Esophagus muscularis mucosa (tissue), 4 donors: ENCODE data around the gene ACOXL. TPM values are rescaled to one million over a fixed set of nuclear protein-coding genes. Genes with fewer than 3 reads are reported as not detected.

Source experiments
- DNase-seq: peaks from one replicate; pipeline ENCODE4 v3.0.0-alpha.2; 2017; ENCODE audit errors: extremely low spot score
- H3K27ac ChIP-seq, 4 donors: fragments of 200-600 bp; sonication (generic); replicated peaks in 1 of 4; 1 replicate in 3 of 4; 2 replicates in 1 of 4; pipeline ENCODE4 v1.5.1; 2016 to 2019; ENCODE audit warnings: mild to moderate bottlenecking in 1 of 4
- H3K27me3 ChIP-seq, 4 donors: fragments of 200-600 bp; sonication (generic); one replicate each; pipeline versions ENCODE4 v1.5.1 to v1.6.0; 2016 to 2019
- H3K36me3 ChIP-seq, 4 donors: fragments of 200-600 bp; sonication (generic); one replicate each; pipeline ENCODE4 v1.5.1; 2016 to 2019
- H3K4me1 ChIP-seq, 4 donors: fragments of 200-600 bp; sonication (generic); one replicate each; pipeline ENCODE4 v1.5.1; 2016 to 2019
- H3K4me3 ChIP-seq, 4 donors: fragments of 200-600 bp; sonication (generic); 1 replicate in 2 of 4; 2 replicates in 2 of 4; pipeline ENCODE4 v1.5.1; 2016 to 2019; ENCODE audit warnings: mild to moderate bottlenecking in 4 of 4, moderate library complexity in 1 of 4
- H3K9me3 ChIP-seq, 4 donors: fragments of 200-600 bp; sonication (generic); 1 replicate in 3 of 4; 2 replicates in 1 of 4; pipeline ENCODE4 v1.5.1; 2016 to 2019
- EP300 ChIP-seq: sonication (generic); formaldehyde crosslinking; IDR thresholded peaks from one replicate; pipeline ENCODE4 v1.6.1; 2017; ENCODE audit warnings: antibody characterized with exemption
- POLR2A ChIP-seq: fragments of 450-650 bp; IDR thresholded peaks from one replicate; pipeline ENCODE4 v1.6.1; 2017; ENCODE audit warnings: antibody characterized with exemption, moderate library complexity, mild to moderate bottlenecking, low read depth
- POLR2AphosphoS5 ChIP-seq, 2 donors: sonication (generic); formaldehyde crosslinking; IDR thresholded peaks; one replicate each; pipeline ENCODE4 v1.6.1; 2017; ENCODE audit warnings: antibody characterized with exemption in 2 of 2
- WGBS: methylation state at CpG from one replicate; pipeline ENCODE4 v1.1.5; 2018; 5-methylcytosine and 5-hydroxymethylcytosine counted together
- intact Hi-C: fragments of 100-400 bp; cut with DNase I; formaldehyde crosslinking; loops from one replicate; pipeline ENCODE4 v1.15.1; 2023
- total RNA-seq, 4 donors: library from RNA; depleted of rRNA; stranded (reverse); fragments of >200 nt; gene quantifications; one replicate each; pipeline versions ENCODE4 v1.1.0 to v1.2.1, GENCODE V29; 2016
- TF ChIP-seq, protein P1 (sequence below), 3 experiments: fragments of 200-600 bp in 2 of 3; fragments of 450-650 bp in 1 of 3; sonication (generic) in 2 of 3; IDR thresholded peaks; one replicate each; pipeline ENCODE4 v1.5.1; 2017 to 2019; ENCODE audit warnings: antibody characterized with exemption in 3 of 3, mild to moderate bottlenecking in 2 of 3, moderate library complexity in 1 of 3

Gene ACOXL
- total RNA-seq, 4 donors from 2014 or later: not detected

GRCh38 chr2:110828330-110828729, 96.0 kb downstream of the ACOXL start:
- intact Hi-C loops: no loop called here
- 80% methylated on average over 6 of the region's 6 CpGs for WGBS
- H3K27ac ChIP-seq: no peak overlapping the region

GRCh38 chr2:110829413-110830146, 97.2 kb downstream of the ACOXL start:
- TF ChIP-seq POLR2AphosphoS5 (IDR thresholded peaks at IDR 0.05) (no peak), EP300 (no peak), POLR2A (no peak)
- TF ChIP-seq, protein P1, sequence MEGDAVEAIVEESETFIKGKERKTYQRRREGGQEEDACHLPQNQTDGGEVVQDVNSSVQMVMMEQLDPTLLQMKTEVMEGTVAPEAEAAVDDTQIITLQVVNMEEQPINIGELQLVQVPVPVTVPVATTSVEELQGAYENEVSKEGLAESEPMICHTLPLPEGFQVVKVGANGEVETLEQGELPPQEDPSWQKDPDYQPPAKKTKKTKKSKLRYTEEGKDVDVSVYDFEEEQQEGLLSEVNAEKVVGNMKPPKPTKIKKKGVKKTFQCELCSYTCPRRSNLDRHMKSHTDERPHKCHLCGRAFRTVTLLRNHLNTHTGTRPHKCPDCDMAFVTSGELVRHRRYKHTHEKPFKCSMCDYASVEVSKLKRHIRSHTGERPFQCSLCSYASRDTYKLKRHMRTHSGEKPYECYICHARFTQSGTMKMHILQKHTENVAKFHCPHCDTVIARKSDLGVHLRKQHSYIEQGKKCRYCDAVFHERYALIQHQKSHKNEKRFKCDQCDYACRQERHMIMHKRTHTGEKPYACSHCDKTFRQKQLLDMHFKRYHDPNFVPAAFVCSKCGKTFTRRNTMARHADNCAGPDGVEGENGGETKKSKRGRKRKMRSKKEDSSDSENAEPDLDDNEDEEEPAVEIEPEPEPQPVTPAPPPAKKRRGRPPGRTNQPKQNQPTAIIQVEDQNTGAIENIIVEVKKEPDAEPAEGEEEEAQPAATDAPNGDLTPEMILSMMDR (IDR thresholded peaks at IDR 0.05): no peak
- peaks cover 0 to 8% (median 0%) of the 10 kb centered on the region in 4 donors for H3K27me3 ChIP-seq
- intact Hi-C loops: no loop called here
- H3K9me3 ChIP-seq: peaks cover 0 to 5% (median under 1%) of the 10 kb centered on the region in 4 donors
- H3K4me3 ChIP-seq: no peak overlapping the region
- no peaks in the 10 kb centered on the region for H3K4me1 ChIP-seq
- 85% methylated on average over 6 of the region's 6 CpGs for WGBS
- no peaks in the 10 kb centered on the region for H3K36me3 ChIP-seq
- DNase-seq: no peak
- no peak overlapping the region for H3K27ac ChIP-seq

More at GRCh38 chr2:110828330-110828729, 96.0 kb downstream of the ACOXL start:
- Histone ChIP-seq H3K4me3 (no peak overlapping the region), H3K4me1 (no peaks in the 10 kb centered on the region), H3K9me3 (peaks cover 0 to 18% (median 2%) of the 10 kb centered on the region in 4 donors), H3K36me3 (no peaks in the 10 kb centered on the region), H3K27me3 (peaks cover 0 to 8% (median 0%) of the 10 kb centered on the region in 4 donors)
- no peak for DNase-seq
- TF ChIP-seq, protein P1 (IDR thresholded peaks at IDR 0.05): no peak
- TF ChIP-seq POLR2AphosphoS5 (IDR thresholded peaks at IDR 0.05) (no peak), POLR2A (no peak), EP300 (no peak)

DNA sequence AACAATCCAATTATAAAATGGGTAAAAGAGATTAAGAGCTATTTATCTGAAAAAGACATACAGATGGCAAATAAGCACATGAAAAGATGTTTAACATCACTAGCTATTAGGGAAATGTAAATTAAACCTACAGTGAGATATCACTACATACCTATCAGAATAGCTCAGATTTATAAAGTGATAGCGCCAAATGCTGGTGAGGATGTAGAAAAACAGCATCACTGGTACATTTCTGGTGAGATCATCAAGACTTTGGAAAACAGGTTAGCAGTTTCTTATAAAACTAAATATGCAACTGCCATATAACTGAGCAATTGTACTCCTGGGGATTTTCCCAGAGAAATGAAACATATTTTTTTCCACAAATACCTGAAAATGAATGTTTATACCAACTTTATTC, 100.4 kb downstream of the ACOXL start:
- Histone ChIP-seq H3K9me3 (no peaks in the 10 kb centered on the region), H3K4me1 (no peaks in the 10 kb centered on the region), H3K27me3 (peaks cover 0 to 8% (median 0%) of the 10 kb centered on the region in 4 donors), H3K27ac (no peak overlapping the region), H3K4me3 (no peak overlapping the region), H3K36me3 (no peaks in the 10 kb centered on the region)
- DNase-seq: no peak
- intact Hi-C loops: no loop called here
- TF ChIP-seq, protein P1 (IDR thresholded peaks at IDR 0.05): no peak
- no peak for TF ChIP-seq POLR2AphosphoS5 (IDR thresholded peaks at IDR 0.05)
- no peak for TF ChIP-seq EP300
- no peak for TF ChIP-seq POLR2A
- WGBS: 100% methylated on average over 1 of the region's 1 CpG

- no peak for DNase-seq
- intact Hi-C loops: no loop called here
- Histone ChIP-seq H3K27me3 (peaks cover 0 to 8% (median 0%) of the 10 kb centered on the region in 4 donors), H3K27ac (no peak overlapping the region), H3K4me3 (no peak overlapping the region), H3K4me1 (no peaks in the 10 kb centered on the region), H3K9me3 (no peaks in the 10 kb centered on the region), H3K36me3 (no peaks in the 10 kb centered on the region)
- 59% methylated on average over 7 of the region's 7 CpGs for WGBS
- TF ChIP-seq, protein P1 (IDR thresholded peaks at IDR 0.05): no peak
- TF ChIP-seq POLR2A (no peak), POLR2AphosphoS5 (IDR thresholded peaks at IDR 0.05) (no peak), EP300 (no peak)
These were observed 101.9 kb downstream of the ACOXL start for GRCh38 chr2:110834134-110834827.
